ENCODE results near the gene SEC61B.

DNA sequence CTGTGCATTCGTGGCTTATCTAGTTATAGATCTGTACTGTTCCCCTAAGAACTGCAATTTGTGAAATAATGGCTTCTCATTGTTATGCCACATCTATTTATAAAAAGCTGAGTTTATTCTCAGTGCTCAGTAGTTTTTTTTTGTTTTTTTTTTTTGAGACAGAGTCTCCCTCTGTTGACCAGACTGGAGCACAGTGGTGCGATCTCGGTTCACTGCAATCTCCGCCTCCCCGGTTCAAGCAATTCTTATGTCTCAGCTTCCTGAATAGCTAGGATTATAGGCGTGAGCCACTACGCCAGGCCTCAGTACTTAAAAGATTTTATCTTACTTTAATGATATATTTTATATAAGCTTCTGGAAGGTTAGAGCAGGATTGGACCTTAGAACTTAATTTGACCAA, 19.0 kb downstream of the SEC61B start:
- no peak for TF ChIP-seq CBX2 (IDR thresholded peaks at IDR 0.05; ENCODE audit: insufficient read depth, low read length, poor library complexity, severe bottlenecking)
- no peak for TF ChIP-seq HDGF (IDR thresholded peaks at IDR 0.05)
- TF ChIP-seq HIVEP1 (CRISPR knock-in tag; IDR thresholded peaks at IDR 0.05): no peak
- TF ChIP-seq CTCF (IDR thresholded peaks at IDR 0.05 in 2 of 3, conservative IDR thresholded peaks at IDR 0.05 in 1 of 3; ENCODE audit: insufficient read depth in 2 of 3, low read depth in 1 of 3, low read length in 3 of 3): peak in 1 of 3 experiments; percentile 6; a peak in 1 of 6 replicates
- no peak for TF ChIP-seq ZNF695 (CRISPR knock-in tag; IDR thresholded peaks at IDR 0.05)
- TF ChIP-seq, protein P1, sequence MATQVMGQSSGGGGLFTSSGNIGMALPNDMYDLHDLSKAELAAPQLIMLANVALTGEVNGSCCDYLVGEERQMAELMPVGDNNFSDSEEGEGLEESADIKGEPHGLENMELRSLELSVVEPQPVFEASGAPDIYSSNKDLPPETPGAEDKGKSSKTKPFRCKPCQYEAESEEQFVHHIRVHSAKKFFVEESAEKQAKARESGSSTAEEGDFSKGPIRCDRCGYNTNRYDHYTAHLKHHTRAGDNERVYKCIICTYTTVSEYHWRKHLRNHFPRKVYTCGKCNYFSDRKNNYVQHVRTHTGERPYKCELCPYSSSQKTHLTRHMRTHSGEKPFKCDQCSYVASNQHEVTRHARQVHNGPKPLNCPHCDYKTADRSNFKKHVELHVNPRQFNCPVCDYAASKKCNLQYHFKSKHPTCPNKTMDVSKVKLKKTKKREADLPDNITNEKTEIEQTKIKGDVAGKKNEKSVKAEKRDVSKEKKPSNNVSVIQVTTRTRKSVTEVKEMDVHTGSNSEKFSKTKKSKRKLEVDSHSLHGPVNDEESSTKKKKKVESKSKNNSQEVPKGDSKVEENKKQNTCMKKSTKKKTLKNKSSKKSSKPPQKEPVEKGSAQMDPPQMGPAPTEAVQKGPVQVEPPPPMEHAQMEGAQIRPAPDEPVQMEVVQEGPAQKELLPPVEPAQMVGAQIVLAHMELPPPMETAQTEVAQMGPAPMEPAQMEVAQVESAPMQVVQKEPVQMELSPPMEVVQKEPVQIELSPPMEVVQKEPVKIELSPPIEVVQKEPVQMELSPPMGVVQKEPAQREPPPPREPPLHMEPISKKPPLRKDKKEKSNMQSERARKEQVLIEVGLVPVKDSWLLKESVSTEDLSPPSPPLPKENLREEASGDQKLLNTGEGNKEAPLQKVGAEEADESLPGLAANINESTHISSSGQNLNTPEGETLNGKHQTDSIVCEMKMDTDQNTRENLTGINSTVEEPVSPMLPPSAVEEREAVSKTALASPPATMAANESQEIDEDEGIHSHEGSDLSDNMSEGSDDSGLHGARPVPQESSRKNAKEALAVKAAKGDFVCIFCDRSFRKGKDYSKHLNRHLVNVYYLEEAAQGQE (IDR thresholded peaks at IDR 0.05; ENCODE audit: borderline replicate concordance): no peak
- TF ChIP-seq, protein P1 (CRISPR knock-in tag; IDR thresholded peaks at IDR 0.05; ENCODE audit: low read depth): no peak
